Mucosa of rectum (tissue), 2 donors: Measurements from ENCODE around the gene MEF2C.
"Not testable (repeated sequence)": the region's sequence is repeated elsewhere in the genome, so short reads cannot be mapped to it uniquely, and the experiment has no call there.

Experiments used
- H3K27ac ChIP-seq, 2 donors: one replicate each; pipeline ENCODE4 v1.7.0; 2013; ENCODE audit warnings: inconsistent platforms in 2 of 2, low read depth in 2 of 2, low read length in 2 of 2
- H3K27me3 ChIP-seq, 2 donors: one replicate each; pipeline ENCODE4 v1.7.0; 2013; ENCODE audit warnings: low read length in 2 of 2; ENCODE audit not compliant: control insufficient read depth in 2 of 2, insufficient read depth in 2 of 2
- H3K36me3 ChIP-seq, 2 donors: one replicate each; pipeline ENCODE4 v1.7.0; 2013; ENCODE audit warnings: low read length in 2 of 2; ENCODE audit not compliant: control insufficient read depth in 2 of 2, insufficient read depth in 2 of 2
- H3K4me1 ChIP-seq, 2 donors: one replicate each; pipeline ENCODE4 v1.7.0; 2013; ENCODE audit warnings: low read length in 2 of 2, mild to moderate bottlenecking in 1 of 2; ENCODE audit not compliant: control insufficient read depth in 2 of 2, insufficient read depth in 2 of 2
- H3K4me3 ChIP-seq, 2 donors: one replicate each; pipeline ENCODE4 v1.7.0; 2013; ENCODE audit warnings: low read length in 2 of 2
- H3K9ac ChIP-seq, 2 donors: one replicate each; pipeline ENCODE4 v1.7.0; 2013; ENCODE audit warnings: low read length in 2 of 2, low read depth in 1 of 2, mild to moderate bottlenecking in 1 of 2
- H3K9me3 ChIP-seq, 2 donors: one replicate each; pipeline ENCODE4 v1.7.0; 2013; ENCODE audit warnings: low read length in 2 of 2; ENCODE audit not compliant: control insufficient read depth in 2 of 2
- donor health status: healthy.
- donor health status: Normal muscosa, but diverticular disease.

Gene MEF2C

GRCh38 chr5:88867638-88868037, 15.3 kb downstream of the MEF2C start:
- no peak overlapping the region for H3K4me3 ChIP-seq
- no peak overlapping the region for H3K27ac ChIP-seq
- no peaks in the 10 kb centered on the region for H3K4me1 ChIP-seq
- no peak overlapping the region for H3K9ac ChIP-seq
- H3K36me3 ChIP-seq, result no peaks in the 10 kb centered on the region
- H3K27me3 ChIP-seq, result no peaks in the 10 kb centered on the region
- H3K9me3 ChIP-seq, result no peaks in the 10 kb centered on the region

GRCh38 chr5:88863523-88863922, 19.5 kb downstream of the MEF2C start:
- Histone ChIP-seq H3K27me3 (no peaks in the 10 kb centered on the region), H3K9ac (no peak overlapping the region), H3K27ac (no peak overlapping the region), H3K4me3 (no peak overlapping the region), H3K9me3 (no peaks in the 10 kb centered on the region), H3K36me3 (no peaks in the 10 kb centered on the region), H3K4me1 (no peaks in the 10 kb centered on the region)

- H3K36me3 ChIP-seq, result no peaks in the 10 kb centered on the region
- H3K27me3 ChIP-seq, result no peaks in the 10 kb centered on the region
- no peak overlapping the region for H3K9ac ChIP-seq
- H3K27ac ChIP-seq, result no peak overlapping the region
- no peaks in the 10 kb centered on the region for H3K4me1 ChIP-seq
- no peaks in the 10 kb centered on the region for H3K9me3 ChIP-seq
- H3K4me3 ChIP-seq, result no peak overlapping the region
Measured at GRCh38 chr5:88862547-88863175, 20.3 kb downstream of the MEF2C start.

- no peaks in the 10 kb centered on the region for H3K9me3 ChIP-seq
Measured at GRCh38 chr5:88861231-88861630, 21.8 kb downstream of the MEF2C start.

GRCh38 chr5:88860501-88860900, 22.5 kb downstream of the MEF2C start:
- no peaks in the 10 kb centered on the region for H3K4me1 ChIP-seq
- H3K9me3 ChIP-seq, result no peaks in the 10 kb centered on the region
- no peaks in the 10 kb centered on the region for H3K27me3 ChIP-seq
- no peak overlapping the region for H3K9ac ChIP-seq
- H3K4me3 ChIP-seq, result no peak overlapping the region
- H3K36me3 ChIP-seq, result peaks cover 0 to 2% of the 10 kb centered on the region in 2 donors
- no peak overlapping the region for H3K27ac ChIP-seq

More at GRCh38 chr5:88861231-88861630, 21.8 kb downstream of the MEF2C start:
- Histone ChIP-seq H3K27ac (no peak overlapping the region), H3K9ac (no peak overlapping the region), H3K27me3 (no peaks in the 10 kb centered on the region), H3K36me3 (peaks cover 0 to 2% of the 10 kb centered on the region in 2 donors), H3K4me1 (no peaks in the 10 kb centered on the region), H3K4me3 (no peak overlapping the region)

- H3K4me1 ChIP-seq, result no peaks in the 10 kb centered on the region
- H3K36me3 ChIP-seq, result peaks cover 0 to 2% of the 10 kb centered on the region in 2 donors
- H3K4me3 ChIP-seq, result no peak overlapping the region
- H3K9ac ChIP-seq, result no peak overlapping the region
- no peaks in the 10 kb centered on the region for H3K9me3 ChIP-seq
- no peak overlapping the region for H3K27ac ChIP-seq
- H3K27me3 ChIP-seq, result no peaks in the 10 kb centered on the region
Measured at GRCh38 chr5:88858392-88858791, 24.6 kb downstream of the MEF2C start.

GRCh38 chr5:88856381-88856780, 26.6 kb downstream of the MEF2C start:
- not testable (repeated sequence) for H3K9me3 ChIP-seq, H3K27ac ChIP-seq, H3K9ac ChIP-seq, H3K4me1 ChIP-seq, H3K4me3 ChIP-seq, H3K36me3 ChIP-seq, H3K27me3 ChIP-seq

GRCh38 chr5:88854769-88855168, 28.2 kb downstream of the MEF2C start:
- Histone ChIP-seq H3K27ac (no peak overlapping the region), H3K36me3 (peaks cover 0 to 2% of the 10 kb centered on the region in 2 donors), H3K9ac (no peak overlapping the region), H3K4me3 (no peak overlapping the region), H3K4me1 (no peaks in the 10 kb centered on the region), H3K9me3 (no peaks in the 10 kb centered on the region), H3K27me3 (no peaks in the 10 kb centered on the region)

GRCh38 chr5:88847420-88847819, 35.6 kb downstream of the MEF2C start:
- no peak overlapping the region for H3K27ac ChIP-seq
- no peaks in the 10 kb centered on the region for H3K4me1 ChIP-seq

GRCh38 chr5:88846434-88846833, 36.5 kb downstream of the MEF2C start:
- no peaks in the 10 kb centered on the region for H3K9me3 ChIP-seq
- H3K4me1 ChIP-seq, result no peaks in the 10 kb centered on the region
- no peak overlapping the region for H3K27ac ChIP-seq
- H3K36me3 ChIP-seq, result no peaks in the 10 kb centered on the region
- no peak overlapping the region for H3K4me3 ChIP-seq
- H3K9ac ChIP-seq, result no peak overlapping the region
- H3K27me3 ChIP-seq, result no peaks in the 10 kb centered on the region

More at GRCh38 chr5:88847420-88847819, 35.6 kb downstream of the MEF2C start:
- H3K4me3 ChIP-seq, result no peak overlapping the region
- H3K27me3 ChIP-seq, result no peaks in the 10 kb centered on the region
- H3K36me3 ChIP-seq, result no peaks in the 10 kb centered on the region
- H3K9me3 ChIP-seq, result no peaks in the 10 kb centered on the region
- H3K9ac ChIP-seq, result no peak overlapping the region
